H1 (cell line): ENCODE results near the gene TMEM116. TPM values are rescaled to one million over a fixed set of nuclear protein-coding genes. Genes with fewer than 3 reads are reported as not detected.

Experiments used
- CTCF ChIA-PET: fragments of 300-600 bp; sonication (Branson Sonifier 250); formaldehyde crosslinking; loops from one replicate; lab custom pipeline; 2021; ENCODE audit not compliant: partially characterized antibody; lab: Charles Lee
- POLR2A ChIA-PET: fragments of 300-600 bp; sonication (Branson Sonifier 250); formaldehyde crosslinking; loops from one replicate; lab custom pipeline; 2021; ENCODE audit warnings: inconsistent platforms; ENCODE audit not compliant: partially characterized antibody; lab: Charles Lee
- DNase-seq, 2 experiments: peaks; one replicate each; pipeline versions ENCODE4 v3.0.0 to v3.0.0-alpha.2; 2010 to 2022; ENCODE audit warnings: low spot score in 2 of 2, low read depth in 1 of 2, mixed read lengths in 1 of 2
- FAIRE-seq: peaks from 2 replicates; lab custom pipeline; 2011; peaks lifted over from hg19 to GRCh38; lab: Jason Lieb, UNC
- H2AFZ ChIP-seq: 2 replicates; pipeline ENCODE4 v1.8.1; 2012; ENCODE audit warnings: low read length, inconsistent platforms
- H2AK5ac ChIP-seq: 2 replicates; pipeline ENCODE4 v1.6.1; 2013; ENCODE audit warnings: low read depth, low read length
- H2BK120ac ChIP-seq: replicated peaks from 2 replicates; pipeline ENCODE3; 2013; ENCODE audit warnings: low read depth, low read length, inconsistent platforms
- H2BK12ac ChIP-seq: 2 replicates; pipeline ENCODE4 v1.6.1; 2013; ENCODE audit warnings: low read depth, low read length
- H2BK15ac ChIP-seq: 2 replicates; pipeline ENCODE4 v1.6.1; 2013; ENCODE audit warnings: low read length
- H2BK20ac ChIP-seq: 2 replicates; pipeline ENCODE4 v1.6.1; 2013; ENCODE audit warnings: low read length
- H2BK5ac ChIP-seq: 2 replicates; pipeline ENCODE4 v1.6.1; 2013; ENCODE audit warnings: low read depth, low read length
- H3K14ac ChIP-seq: 2 replicates; pipeline ENCODE4 v1.6.1; 2013; ENCODE audit warnings: inconsistent platforms; ENCODE audit not compliant: insufficient read length
- H3K18ac ChIP-seq: 2 replicates; pipeline ENCODE4 v1.6.1; 2013; ENCODE audit warnings: low read length; ENCODE audit errors: extremely low read depth
- H3K23ac ChIP-seq: 2 replicates; pipeline ENCODE4 v1.6.1; 2013; ENCODE audit warnings: inconsistent platforms; ENCODE audit not compliant: insufficient read length
- H3K23me2 ChIP-seq: 2 replicates; pipeline ENCODE4 v1.6.1; 2013; ENCODE audit warnings: low read depth, low read length
- H3K27ac ChIP-seq: 2 replicates; pipeline ENCODE4 v1.6.1; 2011; ENCODE audit warnings: low read depth, low read length, inconsistent platforms
- H3K27me3 ChIP-seq, 4 experiments: replicated peaks in 1 of 4; 1 replicate in 1 of 4; 2 replicates in 3 of 4; pipeline versions ENCODE4 v1.6.1 to v1.8.1; 2011 to 2013; ENCODE audit warnings: low read length in 3 of 4, mild to moderate bottlenecking in 3 of 4, inconsistent platforms in 2 of 4, mixed read lengths in 2 of 4, moderate library complexity in 1 of 4; ENCODE audit not compliant: control insufficient read depth in 3 of 4, insufficient read depth in 3 of 4; ENCODE audit errors: extremely low read depth in 1 of 4
- H3K36me3 ChIP-seq, 4 experiments: 2 replicates each; pipeline versions ENCODE4 v1.6.1 to v1.8.1; 2011 to 2013; ENCODE audit warnings: mild to moderate bottlenecking in 4 of 4, low read length in 3 of 4, moderate library complexity in 2 of 4, control low read depth in 1 of 4, inconsistent platforms in 1 of 4; ENCODE audit not compliant: insufficient read depth in 4 of 4, control insufficient read depth in 2 of 4
- H3K4ac ChIP-seq: replicated peaks from 2 replicates; pipeline ENCODE3; 2013; ENCODE audit warnings: low read length, low read depth, mixed read lengths, inconsistent platforms; ENCODE audit not compliant: insufficient read length
- H3K4me1 ChIP-seq, 4 experiments: replicated peaks in 1 of 4; 1 replicate in 1 of 4; 2 replicates in 3 of 4; pipeline versions ENCODE4 v1.6.1 to v1.8.1; 2011 to 2013; ENCODE audit warnings: low read length in 3 of 4, inconsistent platforms in 2 of 4, mixed read lengths in 1 of 4; ENCODE audit not compliant: insufficient read depth in 4 of 4, control insufficient read depth in 3 of 4
- H3K4me2 ChIP-seq, 2 experiments: 2 replicates each; pipeline versions ENCODE4 v1.6.1 to v1.8.1; 2011 to 2013; ENCODE audit warnings: low read depth in 2 of 2, low read length in 2 of 2, control low read depth in 1 of 2, inconsistent platforms in 1 of 2, mild to moderate bottlenecking in 1 of 2; ENCODE audit not compliant: insufficient read depth in 1 of 2
- H3K4me3 ChIP-seq, 4 experiments: fragments of 200-600, 300-600 bp in 1 of 4; sonication (generic), shearing (Covaris generic), sonication (Bioruptor Twin) in 1 of 4; 2 replicates each; pipeline versions ENCODE4 v1.5.1 to v1.8.1; 2011 to 2016; ENCODE audit warnings: low read length in 4 of 4, low read depth in 3 of 4, control low read depth in 2 of 4, inconsistent platforms in 2 of 4, mild to moderate bottlenecking in 2 of 4, mixed read lengths in 1 of 4, moderate library complexity in 1 of 4; ENCODE audit not compliant: insufficient read depth in 2 of 4; ENCODE audit errors: extremely low read depth in 1 of 4
- H3K56ac ChIP-seq: replicated peaks from 2 replicates; pipeline ENCODE3; 2013; ENCODE audit warnings: low read depth, mild to moderate bottlenecking, mixed read lengths, low read length, inconsistent platforms; ENCODE audit not compliant: insufficient read length
- H3K79me1 ChIP-seq: 2 replicates; pipeline ENCODE4 v1.6.1; 2013; ENCODE audit warnings: low read depth, low read length, control low read depth
- H3K79me2 ChIP-seq, 2 experiments: 2 replicates each; pipeline versions ENCODE4 v1.6.1 to v1.8.1; 2012 to 2013; ENCODE audit warnings: low read length in 2 of 2, mild to moderate bottlenecking in 2 of 2, inconsistent platforms in 1 of 2; ENCODE audit not compliant: insufficient read depth in 2 of 2, control insufficient read depth in 1 of 2
- H3K9ac ChIP-seq, 4 experiments: replicated peaks in 1 of 4; 1 replicate in 1 of 4; 2 replicates in 3 of 4; pipeline versions ENCODE4 v1.6.1 to v1.8.1; 2011 to 2013; ENCODE audit warnings: low read depth in 3 of 4, low read length in 3 of 4, control low read depth in 2 of 4, mild to moderate bottlenecking in 2 of 4, moderate library complexity in 2 of 4, inconsistent platforms in 1 of 4; ENCODE audit errors: extremely low read depth in 1 of 4
- H3K9me3 ChIP-seq, 2 experiments: 2 replicates each; pipeline versions ENCODE4 v1.6.1 to v1.8.1; 2012 to 2013; ENCODE audit warnings: mild to moderate bottlenecking in 2 of 2, moderate library complexity in 2 of 2, control low read depth in 1 of 2, inconsistent platforms in 1 of 2, low read depth in 1 of 2, low read length in 1 of 2, mixed read lengths in 1 of 2; ENCODE audit not compliant: insufficient read depth in 2 of 2
- H4K20me1 ChIP-seq, 2 experiments: replicated peaks in 1 of 2; 2 replicates each; pipeline versions ENCODE3 to v1.8.1; 2011 to 2013; ENCODE audit warnings: inconsistent platforms in 2 of 2, low read length in 2 of 2, mild to moderate bottlenecking in 1 of 2; ENCODE audit not compliant: insufficient read depth in 2 of 2, control insufficient read depth in 1 of 2
- H4K5ac ChIP-seq: 2 replicates; pipeline ENCODE4 v1.6.1; 2013; ENCODE audit warnings: low read length, low read depth, mixed read lengths, inconsistent platforms; ENCODE audit not compliant: insufficient read length
- H4K8ac ChIP-seq: 2 replicates; pipeline ENCODE4 v1.8.0; 2013; ENCODE audit warnings: mild to moderate bottlenecking, moderate library complexity, low read length, inconsistent platforms; ENCODE audit not compliant: insufficient read depth; ENCODE audit errors: extremely low read depth
- H4K91ac ChIP-seq: replicated peaks from 2 replicates; pipeline ENCODE3; 2013; ENCODE audit warnings: low read length, mixed read lengths, inconsistent platforms; ENCODE audit not compliant: insufficient read length
- CREB1 ChIP-seq: IDR thresholded peaks from 2 replicates; pipeline ENCODE4 v1.6.1; 2012; ENCODE audit warnings: inconsistent platforms
- JUN ChIP-seq: IDR thresholded peaks from 2 replicates; pipeline ENCODE4 v1.6.1; 2011; ENCODE audit warnings: low read depth, mild to moderate bottlenecking, improper control_type of control experiment, low read length
- KDM5A ChIP-seq: fragments of 200-600 bp; IDR thresholded peaks from 2 replicates; pipeline ENCODE4 v1.7.1; 2012; ENCODE audit warnings: mild to moderate bottlenecking, low read length, inconsistent platforms, mixed read lengths
- POLR2AphosphoS5 ChIP-seq: IDR thresholded peaks from 2 replicates; pipeline ENCODE4 v1.6.1; 2011; ENCODE audit warnings: low read depth, low read length
- RFX5 ChIP-seq: IDR thresholded peaks from 2 replicates; pipeline ENCODE4 v1.6.1; 2011; ENCODE audit warnings: low read depth, low read length, improper control_type of control experiment, borderline replicate concordance
- RNF2 ChIP-seq: fragments of 200-900, 300-1000 bp; sonication (generic); IDR thresholded peaks from 2 replicates; pipeline ENCODE4 v1.7.1; 2016; ENCODE audit warnings: borderline replicate concordance, low read depth, mild to moderate bottlenecking, antibody characterized with exemption, low read length; ENCODE audit not compliant: poor library complexity, severe bottlenecking; ENCODE audit errors: missing control alignments
- TBP ChIP-seq: IDR thresholded peaks from 2 replicates; pipeline ENCODE4 v1.6.1; 2011; ENCODE audit warnings: low read depth, low read length, improper control_type of control experiment
- USF2 ChIP-seq: IDR thresholded peaks from 2 replicates; pipeline ENCODE4 v1.6.1; 2011; ENCODE audit warnings: low read length, improper control_type of control experiment
- WGBS, 2 experiments: shearing (Covaris generic) in 1 of 2; methylation state at CpG; one replicate each; pipeline versions ENCODE4 v1.1.6 to v1.1.7; 2013 to 2015; ENCODE audit warnings: low lambda C conversion rate in 2 of 2, mixed read lengths in 2 of 2, inconsistent platforms in 1 of 2, low coverage in 1 of 2, missing lambda C conversion rate in 1 of 2; ENCODE audit not compliant: insufficient replicate concordance in 2 of 2, insufficient coverage in 1 of 2, insufficient read length in 1 of 2; ENCODE audit errors: extremely low coverage in 1 of 2, missing lambda C conversion rate in 1 of 2; 5-methylcytosine and 5-hydroxymethylcytosine counted together
- polyA plus RNA-seq, 7 experiments: library from polyadenylated mRNA; depleted of rRNA in 3 of 7; stranded (reverse) in 5 of 7; unstranded in 2 of 7; fragments of >200 nt in 5 of 7; fragments of 200-250 nt in 2 of 7; gene quantifications; 1 replicate in 5 of 7; 2 replicates in 1 of 7; 4 replicates in 1 of 7; pipeline versions ENCODE4 v1.2.1 to v1.2.3, GENCODE V29; 2011 to 2013; ENCODE audit warnings: missing spikeins in 2 of 7, mixed read lengths in 2 of 7
- total RNA-seq: library from RNA; stranded (reverse); fragmentation: NEBNext Ultra II Directional; extraction: Animal tissue kit (Norgen Biotek cat#: 25700); gene quantifications from 2 replicates; pipeline ENCODE4 v1.2.1, GENCODE V29; 2021
- TF ChIP-seq, protein P1 (sequence below), 3 experiments: IDR thresholded peaks; 1 replicate in 2 of 3; 2 replicates in 1 of 3; pipeline versions ENCODE4 v1.5.1 to v1.6.1; 2011; ENCODE audit warnings: low read length in 3 of 3, mild to moderate bottlenecking in 3 of 3, inconsistent platforms in 2 of 3, low read depth in 1 of 3, moderate library complexity in 1 of 3; ENCODE audit not compliant: insufficient read depth in 1 of 3; ENCODE audit errors: control extremely low read depth in 1 of 3

TMEM116 gene
- total and polyA plus RNA-seq, 2 of the 8 experiments (the other 6 are each of a cell fraction or from before 2014, with no cell fraction given), result 8.1 to 25.2 TPM

GRCh38 chr12:111964935-111965334 is 48.0 kb downstream of the TMEM116 start:
- no peak overlapping the region for H2BK120ac ChIP-seq
- no peak overlapping the region for H3K4me2 ChIP-seq
- no peaks in the 10 kb centered on the region for H3K36me3 ChIP-seq
- FAIRE-seq (no peak), DNase-seq (no peak)
- H3K56ac ChIP-seq, result no peak overlapping the region
- no peak overlapping the region for H2BK5ac ChIP-seq
- H4K91ac ChIP-seq, result no peak overlapping the region
- H3K79me1 ChIP-seq, result no peaks in the 10 kb centered on the region
- no peak overlapping the region for H2BK15ac ChIP-seq
- H4K8ac ChIP-seq, result no peak overlapping the region
- H3K27ac ChIP-seq, result no peak overlapping the region
- no peak overlapping the region for H3K23ac ChIP-seq
- ChIA-PET POLR2A (interaction anchor here (0.7 kb wide), 1 partner anchor 44 kb away, joined by 3 read pairs; no protein-coding TSS in a partner anchor), CTCF (interaction anchor here (0.6 to 0.7 kb wide), 2 partner anchors 19 to 39 kb away, joined by 3 to 4 read pairs; no protein-coding TSS in a partner anchor)
- H2BK20ac ChIP-seq, result no peak overlapping the region
- TF ChIP-seq JUN (no peak), RNF2 (no peak), TBP (no peak), KDM5A (no peak), POLR2AphosphoS5 (no peak), CREB1 (no peak), USF2 (no peak), RFX5 (no peak)
- TF ChIP-seq, protein P1, sequence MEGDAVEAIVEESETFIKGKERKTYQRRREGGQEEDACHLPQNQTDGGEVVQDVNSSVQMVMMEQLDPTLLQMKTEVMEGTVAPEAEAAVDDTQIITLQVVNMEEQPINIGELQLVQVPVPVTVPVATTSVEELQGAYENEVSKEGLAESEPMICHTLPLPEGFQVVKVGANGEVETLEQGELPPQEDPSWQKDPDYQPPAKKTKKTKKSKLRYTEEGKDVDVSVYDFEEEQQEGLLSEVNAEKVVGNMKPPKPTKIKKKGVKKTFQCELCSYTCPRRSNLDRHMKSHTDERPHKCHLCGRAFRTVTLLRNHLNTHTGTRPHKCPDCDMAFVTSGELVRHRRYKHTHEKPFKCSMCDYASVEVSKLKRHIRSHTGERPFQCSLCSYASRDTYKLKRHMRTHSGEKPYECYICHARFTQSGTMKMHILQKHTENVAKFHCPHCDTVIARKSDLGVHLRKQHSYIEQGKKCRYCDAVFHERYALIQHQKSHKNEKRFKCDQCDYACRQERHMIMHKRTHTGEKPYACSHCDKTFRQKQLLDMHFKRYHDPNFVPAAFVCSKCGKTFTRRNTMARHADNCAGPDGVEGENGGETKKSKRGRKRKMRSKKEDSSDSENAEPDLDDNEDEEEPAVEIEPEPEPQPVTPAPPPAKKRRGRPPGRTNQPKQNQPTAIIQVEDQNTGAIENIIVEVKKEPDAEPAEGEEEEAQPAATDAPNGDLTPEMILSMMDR (IDR thresholded peaks at IDR 0.05; ENCODE audit: control extremely low read depth in 1 of 3, insufficient read depth in 1 of 3, low read depth in 1 of 3, low read length in 3 of 3), result no peak
- no peaks in the 10 kb centered on the region for H3K27me3 ChIP-seq
- H2BK12ac ChIP-seq, result no peak overlapping the region
- H3K4ac ChIP-seq, result no peak overlapping the region
- no peak overlapping the region for H2AK5ac ChIP-seq
- H3K9me3 ChIP-seq, result 0 out of 4 replicates have a peak, but pooled peaks cover 0 to 3% of the 10 kb centered on the region in 2 experiments
- no peak overlapping the region for H2AFZ ChIP-seq
- no peaks in the 10 kb centered on the region for H3K23me2 ChIP-seq
- no peak overlapping the region for H3K9ac ChIP-seq
- no peak overlapping the region for H3K18ac ChIP-seq
- H3K79me2 ChIP-seq, result no peaks in the 10 kb centered on the region
- no peak overlapping the region for H3K14ac ChIP-seq
- 83% methylated on average over 1 of the region's 1 CpG; no CpG with 5 or more reads in 1 of the 2 experiments for WGBS, 2 experiments
- H4K5ac ChIP-seq, result no peak overlapping the region
- H4K20me1 ChIP-seq, result no peaks in the 10 kb centered on the region
- H3K4me1 ChIP-seq, result no peaks in the 10 kb centered on the region
- H3K4me3 ChIP-seq, result no peak overlapping the region
